HG02885 (cell line): ENCODE results near the gene ZNF101.

ENCODE experiments used
- ATAC-seq: cut with Tn5 transposase; IDR thresholded peaks from one replicate; pipeline ENCODE4 v1.9.1; 2021; ENCODE audit warnings: mild to moderate bottlenecking; ENCODE audit not compliant: unreplicated experiment, poor library complexity

Gene ZNF101

DNA sequence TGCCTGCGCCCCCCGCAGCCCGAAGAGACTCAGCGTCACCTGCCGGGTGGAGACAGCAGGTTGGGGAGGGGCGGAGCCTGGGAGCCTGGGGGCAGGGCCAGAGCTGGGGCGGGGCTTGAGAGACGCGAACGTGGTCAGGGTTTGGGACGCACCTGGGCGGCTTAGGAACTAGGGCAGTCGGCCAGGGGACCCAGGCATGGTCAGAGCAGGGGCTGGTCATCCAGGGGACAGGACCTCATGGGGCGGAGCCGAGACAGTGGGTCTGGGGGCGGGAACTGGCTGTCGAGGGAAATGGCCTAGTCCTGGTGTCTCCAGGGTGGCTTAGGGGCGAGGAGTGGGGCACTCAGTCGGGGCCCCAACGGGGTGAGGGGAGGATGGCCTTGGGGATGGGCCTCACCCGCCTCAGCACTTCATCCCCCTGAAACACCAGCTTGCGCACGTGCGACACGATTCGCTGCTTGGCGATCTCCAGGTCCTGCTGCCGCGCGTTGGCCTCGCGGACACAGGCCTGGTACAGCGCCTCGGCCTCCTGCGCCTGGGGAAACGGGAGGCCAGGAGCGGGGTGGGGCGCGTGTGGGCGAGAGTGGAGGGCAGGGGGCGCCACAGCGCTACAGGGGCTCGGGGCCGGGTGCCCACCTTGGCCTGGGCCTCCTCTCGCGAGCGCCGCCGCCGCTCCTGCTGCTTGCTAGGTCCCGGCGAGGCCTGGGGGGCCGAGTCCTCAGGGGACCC, 31.0 kb upstream of the ZNF101 start:
- ATAC-seq, result no peak

DNA sequence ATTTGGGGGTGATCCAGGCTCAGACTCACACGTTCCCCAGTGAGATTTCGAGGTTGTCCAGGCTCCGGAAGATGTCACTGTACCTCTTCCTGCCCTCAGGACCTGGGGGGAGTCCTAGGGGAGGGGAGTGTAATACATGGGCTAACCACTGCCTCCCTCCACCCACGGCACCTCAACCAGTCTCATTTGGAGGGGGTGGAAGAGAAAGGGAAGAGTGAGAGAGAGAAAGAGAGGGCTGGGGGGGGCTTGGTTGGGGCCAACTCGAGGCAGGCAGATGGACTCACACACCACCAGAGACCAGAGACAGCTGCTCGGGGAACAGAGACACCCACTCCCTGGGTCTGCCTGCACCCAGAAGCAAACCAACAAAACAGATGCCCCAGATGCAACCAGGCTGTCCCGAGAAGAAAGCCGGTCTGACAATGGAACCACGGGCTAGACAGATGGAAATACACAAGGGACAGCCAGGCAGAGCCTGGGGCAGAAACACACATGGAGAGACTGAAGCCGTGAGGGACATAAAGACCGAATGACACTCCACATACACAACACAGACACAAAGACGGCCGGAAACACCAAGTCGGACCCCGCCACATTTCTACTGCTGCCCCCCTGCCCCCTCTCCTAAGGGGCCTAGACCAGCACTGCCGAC, 26.0 kb upstream of the ZNF101 start:
- peak; percentile 35 for ATAC-seq

DNA sequence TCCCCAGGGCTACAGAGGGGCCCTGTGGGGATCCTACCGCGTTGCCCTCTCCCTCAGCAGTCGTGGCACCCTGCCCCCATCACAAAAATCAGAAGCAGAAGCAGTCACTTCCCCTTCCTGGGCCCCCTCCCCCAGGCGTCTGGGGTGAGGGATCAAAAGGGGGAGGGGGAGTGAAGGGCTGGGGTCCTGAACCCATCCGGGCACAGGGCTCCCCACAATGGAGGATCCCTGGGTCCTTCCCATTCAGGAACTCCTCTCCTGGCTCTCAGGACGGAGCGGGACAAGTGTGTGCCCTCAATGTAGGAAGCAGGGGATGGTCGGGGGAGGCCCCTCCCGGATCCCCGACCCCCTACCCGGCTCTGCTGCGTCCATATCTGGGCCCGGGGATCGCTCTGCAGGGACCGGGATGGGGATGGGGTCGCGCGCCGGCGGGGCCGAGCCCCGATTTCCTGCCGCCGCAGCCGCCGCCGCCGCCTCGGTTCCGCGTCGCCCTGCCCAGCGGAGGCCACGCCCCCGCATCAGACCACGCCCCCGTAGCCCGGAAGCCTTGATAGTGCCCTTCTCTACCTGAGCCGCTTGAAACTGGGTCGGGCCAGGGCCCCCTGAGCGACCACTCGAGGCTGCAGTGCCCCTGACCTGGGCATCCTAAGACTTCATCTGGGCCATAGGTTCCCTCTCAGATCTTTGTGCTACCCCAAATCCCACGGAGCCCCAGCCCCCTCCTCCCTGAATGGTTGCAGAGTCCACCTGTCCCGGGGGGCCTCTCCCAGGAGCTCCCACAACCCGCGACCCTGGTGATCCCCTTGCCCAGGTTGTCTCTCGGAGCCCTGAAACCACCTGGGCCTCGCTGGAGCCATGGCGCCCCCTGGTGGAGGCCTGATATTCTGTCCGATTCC, 25.2 kb upstream of the ZNF101 start, which contains the start of gene GMIP:
Gene GMIP, minus strand, starts transcription at position 500 of the 896 bp plus-strand sequence. Its CDS starts 128 bp downstream, at position 372.
- peak; percentile 79 for ATAC-seq

DNA sequence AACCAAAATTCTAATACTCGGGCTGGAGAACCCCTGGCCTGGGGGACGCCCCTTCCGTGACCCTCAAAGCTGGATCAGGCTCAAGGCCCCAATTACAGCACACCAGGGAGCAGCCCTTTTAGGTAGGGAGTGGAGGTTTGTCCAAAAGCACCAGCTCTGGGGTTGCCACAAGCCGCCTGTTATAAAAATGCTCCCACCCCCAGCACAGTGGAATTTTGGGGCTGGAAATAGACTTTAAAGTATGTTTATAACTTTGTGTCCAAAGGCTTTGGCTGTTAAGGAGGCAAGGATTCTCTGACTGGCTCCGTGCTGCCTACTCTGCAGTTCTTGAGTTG, 24.6 kb upstream of the ZNF101 start:
- ATAC-seq, result no peak

DNA sequence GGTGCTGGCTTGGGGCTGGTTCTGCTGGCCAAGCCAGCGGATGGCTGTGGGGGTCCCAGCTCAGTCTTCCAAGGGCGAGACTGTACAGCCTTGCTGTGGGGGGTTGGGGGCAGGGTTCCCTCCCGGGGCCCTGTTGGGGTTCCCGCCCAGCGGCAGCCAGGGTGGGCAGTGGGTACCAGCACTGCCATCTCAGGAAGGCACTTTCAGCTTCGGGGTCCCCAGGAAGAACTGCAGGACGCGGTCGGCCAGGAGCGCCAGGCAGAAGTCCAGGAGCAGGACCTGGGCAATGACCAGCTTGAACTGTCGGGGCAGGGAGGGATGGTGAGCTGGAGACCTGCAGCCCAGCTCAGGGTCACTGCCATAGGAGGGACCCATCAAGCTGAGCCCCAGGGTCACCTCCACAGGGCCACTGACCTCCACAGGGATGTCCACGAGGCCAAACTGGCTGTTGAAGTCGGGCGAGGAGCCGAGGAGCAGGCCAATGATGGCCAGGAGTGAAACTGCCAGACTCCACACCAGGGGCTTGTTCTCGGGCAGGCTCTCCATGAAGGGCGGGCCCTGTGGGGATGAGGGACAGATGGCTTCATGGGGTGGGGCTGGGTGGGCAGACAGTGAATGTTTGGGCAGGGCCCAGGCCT, 23.3 kb upstream of the ZNF101 start:
- no peak for ATAC-seq

DNA sequence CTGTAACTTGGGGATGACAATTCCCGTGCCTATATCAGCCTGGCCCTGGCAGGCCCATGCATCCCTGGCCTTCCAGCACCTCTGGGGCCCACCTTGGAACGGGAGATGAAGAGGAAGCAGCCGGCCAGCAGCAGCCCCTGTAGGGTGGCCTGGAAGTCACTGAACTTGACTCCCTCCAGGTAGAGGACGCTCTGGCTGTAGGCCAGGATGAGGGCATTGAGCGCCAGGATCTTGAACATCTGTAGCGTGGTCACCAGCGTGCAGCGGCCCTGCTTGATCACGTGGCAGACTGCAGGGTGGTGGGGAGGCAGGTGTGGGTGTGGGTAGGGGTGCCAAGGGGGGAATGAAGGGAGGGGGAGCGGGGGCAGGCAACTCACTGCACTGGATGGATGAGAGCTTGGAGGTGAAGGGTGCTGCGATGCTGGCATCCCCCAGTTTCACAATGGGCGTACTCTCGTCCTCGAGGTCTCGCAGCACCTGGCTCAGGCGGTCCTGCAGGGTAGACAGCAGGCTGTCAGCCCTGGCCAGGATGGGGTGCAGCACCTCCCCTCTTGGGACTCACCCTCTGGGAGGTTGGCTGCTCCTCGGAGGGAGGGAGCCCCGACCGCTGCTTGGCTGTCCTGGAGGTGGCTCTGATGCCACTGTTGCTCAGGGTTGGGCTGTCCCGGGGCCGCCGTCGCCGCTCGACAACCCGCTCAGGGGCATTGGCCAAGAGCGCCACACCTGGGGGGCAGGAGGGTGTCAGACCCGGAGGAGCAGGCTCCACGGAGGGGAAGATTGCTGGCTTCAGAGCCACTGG, 21.4 kb upstream of the ZNF101 start:
- no peak for ATAC-seq

DNA sequence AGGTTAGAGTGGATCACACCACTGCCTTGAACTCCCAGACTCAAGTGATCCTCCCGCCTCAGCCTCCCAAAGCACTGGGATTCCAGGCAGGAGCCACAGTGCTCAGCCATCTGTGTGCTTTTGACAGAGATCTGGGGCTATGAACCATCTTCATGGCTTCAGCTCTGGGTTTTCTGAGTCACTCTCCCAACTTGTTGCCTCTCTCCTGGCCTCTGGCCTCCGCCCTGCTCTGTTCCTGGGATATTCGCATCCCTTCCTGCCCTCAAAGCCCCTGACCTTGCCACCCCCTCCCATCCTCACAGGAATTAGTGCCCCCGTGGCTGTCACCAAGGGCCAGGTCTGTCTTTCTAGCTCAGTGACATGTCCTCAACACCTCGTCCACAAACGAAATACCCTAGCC, 19.5 kb upstream of the ZNF101 start:
- no peak for ATAC-seq

DNA sequence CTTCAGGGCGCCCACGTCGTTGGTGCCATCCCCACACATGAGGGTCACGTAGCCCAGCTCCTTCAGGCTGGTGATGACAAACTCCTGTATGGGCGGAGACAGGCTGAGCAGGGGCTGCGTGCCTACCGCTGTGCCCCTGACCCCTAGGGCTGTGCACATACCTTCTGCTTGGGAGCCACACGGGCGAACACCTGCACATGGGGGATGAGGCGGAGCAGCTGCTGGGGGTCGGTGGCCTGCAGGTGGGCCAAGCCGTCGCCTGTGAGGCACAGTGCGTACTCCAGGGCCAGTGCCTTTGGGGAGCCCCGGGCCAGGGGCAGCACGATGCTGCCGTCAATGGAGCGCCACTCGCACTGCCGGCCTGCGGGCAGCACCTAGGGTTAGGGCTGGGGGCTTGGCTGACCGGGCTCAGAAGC, 19.1 kb upstream of the ZNF101 start:
- ATAC-seq, result no peak

DNA sequence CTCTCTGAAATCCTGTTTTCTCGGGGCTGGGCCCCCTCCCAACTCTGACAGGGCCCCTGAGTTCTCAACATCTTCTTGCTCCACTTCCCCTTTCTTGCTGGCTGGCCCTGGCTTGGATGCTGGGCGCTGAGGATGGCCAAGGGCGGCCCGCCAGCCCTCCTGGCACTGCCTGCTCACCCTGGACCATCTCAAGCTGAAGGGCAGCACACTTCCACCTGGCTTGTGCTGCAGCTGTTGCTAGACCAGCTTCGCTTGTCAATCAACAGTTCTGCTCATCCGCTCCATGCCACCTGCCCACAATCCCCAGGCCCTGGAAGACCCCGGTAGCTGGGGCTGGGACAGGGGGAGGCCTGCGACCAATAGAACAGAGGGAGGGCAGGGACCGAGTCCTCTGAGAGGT, 18.3 kb upstream of the ZNF101 start:
- ATAC-seq, result no peak

DNA sequence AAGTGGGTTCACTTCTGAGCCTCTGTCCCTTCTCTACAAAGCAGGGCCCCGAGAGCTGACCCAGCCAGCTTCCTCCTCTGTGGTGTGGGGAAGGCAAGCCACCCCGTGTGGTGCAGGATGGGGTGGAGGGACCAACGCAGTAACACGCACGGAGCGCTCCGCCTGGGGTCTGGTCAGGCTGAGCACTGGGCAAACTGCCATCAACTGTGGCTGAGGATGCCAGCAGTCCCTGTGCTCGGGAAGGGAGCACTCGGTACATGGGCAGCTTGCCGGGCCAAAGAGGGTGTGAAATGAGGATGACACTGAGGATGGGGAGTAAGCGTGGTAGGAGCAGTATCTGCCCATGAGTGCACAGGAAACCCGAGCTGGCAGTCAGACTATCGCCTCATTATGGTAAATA, 17.6 kb upstream of the ZNF101 start:
- ATAC-seq, result no peak

DNA sequence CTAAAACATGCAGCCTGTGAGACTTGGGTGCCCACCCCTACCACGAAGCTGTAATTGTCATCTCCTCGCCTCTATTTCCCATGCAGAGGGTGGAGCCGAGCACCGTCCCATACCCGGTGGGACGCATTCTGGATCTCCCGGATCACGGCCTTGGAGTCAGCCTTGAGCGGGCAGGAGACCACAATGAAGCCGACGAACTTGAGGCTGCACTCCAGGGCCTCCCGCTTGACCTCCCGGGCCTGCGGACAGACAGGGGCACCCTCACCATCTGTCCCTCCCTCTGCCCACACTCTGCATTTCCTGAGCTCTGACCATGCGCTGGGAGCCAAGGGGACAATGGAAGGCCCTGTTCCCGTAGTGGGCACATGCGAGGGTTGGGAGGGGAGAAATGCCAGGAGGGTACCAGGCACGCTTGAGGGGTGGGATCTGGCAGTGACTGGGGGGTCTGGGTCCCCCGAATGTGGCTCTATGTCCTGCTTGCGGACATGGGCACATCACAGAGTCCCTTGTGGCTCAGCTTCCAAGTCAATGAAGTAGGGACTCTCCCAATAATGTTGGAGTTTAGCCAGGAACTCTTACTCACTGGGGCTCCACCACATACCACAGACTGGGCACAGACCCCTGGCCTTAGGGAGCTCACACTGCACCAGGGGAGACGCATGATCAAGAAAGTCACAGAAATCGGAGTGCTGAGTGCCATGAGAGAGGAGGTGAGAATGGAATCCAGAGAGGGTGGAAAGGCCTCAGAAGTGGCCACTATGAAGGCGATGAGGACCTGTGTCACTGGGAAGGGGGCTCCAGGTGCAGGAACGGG, 15.9 kb upstream of the ZNF101 start:
- ATAC-seq, result no peak

DNA sequence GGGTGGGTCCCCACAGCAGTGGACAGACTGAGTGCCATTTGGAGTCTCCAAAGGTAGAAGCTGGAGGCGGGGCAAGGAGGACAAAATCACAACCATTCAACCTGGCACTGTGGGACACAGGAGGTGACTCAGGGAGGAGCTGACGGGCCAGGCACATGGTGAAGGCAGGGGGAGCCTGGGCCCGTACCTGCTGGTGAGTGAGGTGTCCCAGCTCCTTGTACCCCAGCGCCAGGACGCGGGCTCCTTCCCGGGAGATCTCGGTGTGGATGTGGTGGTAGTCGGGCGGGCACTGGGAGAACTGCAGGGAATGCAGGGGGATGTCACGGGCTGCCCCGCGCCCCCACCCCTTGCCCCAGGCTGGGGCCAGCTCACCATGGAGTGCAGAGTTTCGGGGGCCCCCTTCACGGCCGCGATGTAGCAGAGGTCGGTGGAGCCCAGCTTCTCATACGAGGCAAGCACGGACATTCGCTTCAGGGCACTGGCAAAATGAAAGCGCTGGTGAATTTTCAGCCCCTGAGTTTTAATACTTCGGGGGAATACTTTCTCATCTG, 15.0 kb upstream of the ZNF101 start:
- ATAC-seq, result no peak

DNA sequence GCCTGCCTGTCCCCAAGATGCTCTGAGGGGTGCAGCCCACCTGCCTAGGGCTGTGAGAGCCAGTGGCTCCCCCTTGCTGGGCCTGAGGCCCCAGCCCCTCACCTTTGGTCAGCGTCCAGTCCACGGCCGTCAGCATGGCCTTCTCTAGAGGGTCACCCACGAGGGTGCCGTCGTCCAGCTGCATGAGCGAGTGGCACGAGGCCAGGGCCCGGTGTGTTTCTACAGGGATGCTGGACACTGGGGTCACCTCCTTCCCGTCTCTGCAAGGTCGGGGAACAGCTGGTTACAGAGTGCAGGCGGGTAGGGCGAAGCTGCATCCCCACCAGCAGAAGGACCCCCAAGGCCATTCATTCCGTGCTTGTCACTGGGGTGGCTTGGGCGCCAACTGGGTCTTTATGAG, 14.2 kb upstream of the ZNF101 start:
- no peak for ATAC-seq

DNA sequence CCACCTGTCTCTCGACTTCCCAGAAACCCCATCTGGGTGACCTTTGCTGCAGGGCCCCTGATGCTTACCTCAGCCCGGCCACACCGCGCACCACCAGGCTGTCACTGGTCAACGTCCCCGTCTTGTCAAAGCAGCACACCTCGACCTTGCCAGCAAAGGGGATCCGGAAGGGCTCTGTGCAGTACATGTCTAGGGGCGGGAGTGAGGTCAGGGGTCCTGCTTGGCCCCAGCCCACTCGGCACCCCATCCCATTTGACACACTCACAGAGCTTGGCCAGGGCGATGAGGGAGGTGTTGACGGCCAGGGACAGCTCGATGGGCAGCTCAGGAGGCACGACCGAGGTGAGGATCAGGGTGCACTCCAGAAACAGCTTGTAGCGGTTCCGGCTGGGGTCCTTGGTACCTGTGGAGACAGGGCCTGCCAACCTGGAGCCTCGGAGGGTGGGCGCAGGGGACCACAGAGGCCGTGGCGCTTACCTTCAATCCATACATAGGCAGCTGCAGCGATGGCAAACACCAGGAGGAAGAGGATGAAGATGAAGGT, 13.5 kb upstream of the ZNF101 start:
- ATAC-seq, result no peak

DNA sequence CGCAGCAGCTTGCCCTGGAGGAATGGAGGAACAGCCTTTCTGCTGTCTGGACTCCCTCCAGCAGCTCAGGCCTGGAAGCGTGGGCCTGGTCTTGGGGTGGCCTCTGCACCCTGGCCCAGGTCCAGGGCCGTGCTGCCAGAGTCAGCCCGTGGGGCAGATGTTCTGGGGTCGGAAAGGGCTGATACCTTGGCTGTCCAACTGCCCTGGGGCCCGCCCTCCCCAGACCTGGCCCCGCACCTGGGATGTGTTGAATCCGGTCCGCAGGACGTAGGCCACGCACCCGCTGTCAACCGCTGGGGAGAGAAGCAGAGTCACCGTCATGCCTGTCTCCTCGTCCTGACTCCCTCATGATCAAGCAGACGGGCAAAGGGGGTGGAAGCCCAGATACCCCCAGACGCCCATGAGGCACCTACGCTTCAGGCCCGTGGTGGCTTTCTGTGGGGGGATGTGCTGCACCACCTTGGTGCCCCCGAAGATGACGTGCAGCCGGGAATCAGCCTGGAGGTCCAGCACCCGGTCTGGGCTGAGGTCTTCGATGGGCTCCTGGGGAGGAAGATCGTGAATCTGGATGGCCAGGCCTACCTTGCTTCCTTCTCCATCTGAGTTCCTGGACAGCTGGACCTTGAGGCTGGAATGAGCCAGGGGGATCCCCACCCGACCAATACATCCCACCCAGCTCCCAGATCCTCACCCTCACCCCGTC, 12.8 kb upstream of the ZNF101 start:
- ATAC-seq, result no peak

DNA sequence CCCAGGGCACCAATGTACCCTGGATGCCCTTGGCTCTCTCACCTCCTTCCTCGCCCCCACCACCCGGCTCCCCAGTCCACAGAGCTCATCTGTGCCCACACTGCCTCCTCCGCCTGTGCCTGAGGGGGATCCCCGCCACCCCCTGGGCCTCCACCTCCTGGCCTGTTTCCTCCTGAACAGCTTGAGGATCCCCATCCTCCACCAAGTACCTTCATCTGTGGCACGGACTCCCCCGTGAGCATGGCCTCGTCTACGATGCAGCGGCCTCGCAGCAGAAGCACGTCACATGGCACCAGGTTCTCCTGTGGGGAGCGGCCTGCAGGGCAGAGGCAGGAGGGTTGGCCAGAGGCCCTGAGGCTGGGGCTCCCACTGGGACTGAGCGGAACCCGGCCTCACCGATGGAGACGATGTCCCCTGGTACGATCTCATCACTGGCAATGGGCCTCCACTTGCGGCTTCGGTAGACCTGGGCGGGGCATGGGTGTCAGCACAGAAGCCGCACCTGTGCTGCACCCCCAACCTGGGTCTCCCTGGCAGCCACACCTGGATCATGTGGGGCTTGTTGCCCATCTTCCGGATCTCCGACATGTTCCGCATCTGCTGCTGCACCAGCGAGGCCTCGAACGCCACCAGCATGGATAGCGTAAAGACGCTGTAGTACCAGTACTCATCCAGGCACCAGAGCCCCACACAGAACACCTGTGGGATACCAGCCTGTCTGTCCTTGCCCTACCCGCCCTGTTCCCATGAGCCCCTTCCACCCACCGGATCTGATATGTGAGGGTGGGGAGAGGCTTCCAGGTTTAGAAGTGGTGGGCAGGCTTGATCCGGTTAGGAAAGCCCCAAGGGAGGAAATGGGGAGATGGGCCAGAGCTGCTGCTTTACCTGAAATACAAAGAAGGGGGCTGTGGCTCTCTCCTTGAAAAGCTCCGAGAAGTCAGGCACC, 11.9 kb upstream of the ZNF101 start:
- ATAC-seq, result no peak

DNA sequence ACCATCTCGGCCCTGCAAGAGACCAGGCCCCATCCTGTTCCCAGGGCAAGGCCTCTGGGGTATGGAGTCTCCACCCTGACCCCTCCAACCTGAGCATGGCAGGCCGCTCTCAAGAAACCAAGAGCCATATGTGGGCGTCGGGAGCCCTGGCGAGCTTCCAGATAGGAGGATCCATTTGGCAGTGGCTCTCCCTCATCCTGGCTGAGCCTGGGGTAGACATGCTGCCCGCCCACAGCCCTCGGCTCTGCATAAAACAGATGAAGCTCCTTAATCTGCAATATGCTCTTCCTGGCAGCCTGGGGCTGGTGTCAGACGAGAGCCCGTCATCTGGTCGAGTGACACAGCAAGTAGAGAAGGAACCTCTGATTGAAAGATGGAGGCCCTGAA, 11.2 kb upstream of the ZNF101 start:
- ATAC-seq, result no peak
